ENCODE measurements around the gene UTP25.

GRCh38 chr1:209882286-209882685 lies 54.5 kb downstream of the UTP25 start:
- TF ChIP-seq, protein P1, sequence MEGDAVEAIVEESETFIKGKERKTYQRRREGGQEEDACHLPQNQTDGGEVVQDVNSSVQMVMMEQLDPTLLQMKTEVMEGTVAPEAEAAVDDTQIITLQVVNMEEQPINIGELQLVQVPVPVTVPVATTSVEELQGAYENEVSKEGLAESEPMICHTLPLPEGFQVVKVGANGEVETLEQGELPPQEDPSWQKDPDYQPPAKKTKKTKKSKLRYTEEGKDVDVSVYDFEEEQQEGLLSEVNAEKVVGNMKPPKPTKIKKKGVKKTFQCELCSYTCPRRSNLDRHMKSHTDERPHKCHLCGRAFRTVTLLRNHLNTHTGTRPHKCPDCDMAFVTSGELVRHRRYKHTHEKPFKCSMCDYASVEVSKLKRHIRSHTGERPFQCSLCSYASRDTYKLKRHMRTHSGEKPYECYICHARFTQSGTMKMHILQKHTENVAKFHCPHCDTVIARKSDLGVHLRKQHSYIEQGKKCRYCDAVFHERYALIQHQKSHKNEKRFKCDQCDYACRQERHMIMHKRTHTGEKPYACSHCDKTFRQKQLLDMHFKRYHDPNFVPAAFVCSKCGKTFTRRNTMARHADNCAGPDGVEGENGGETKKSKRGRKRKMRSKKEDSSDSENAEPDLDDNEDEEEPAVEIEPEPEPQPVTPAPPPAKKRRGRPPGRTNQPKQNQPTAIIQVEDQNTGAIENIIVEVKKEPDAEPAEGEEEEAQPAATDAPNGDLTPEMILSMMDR (IDR thresholded peaks at IDR 0.05) = no peak
- no peak for TF ChIP-seq POLR2A (IDR thresholded peaks at IDR 0.05)

Data from adrenal gland (tissue), 5 donors.